GM19043 (cell line): ENCODE results near the gene ASCC1.

Experiments
- ATAC-seq: cut with Tn5 transposase; IDR thresholded peaks from one replicate; pipeline ENCODE4 v1.9.1; 2021; ENCODE audit warnings: low read depth; ENCODE audit not compliant: unreplicated experiment

The ASCC1 gene

DNA sequence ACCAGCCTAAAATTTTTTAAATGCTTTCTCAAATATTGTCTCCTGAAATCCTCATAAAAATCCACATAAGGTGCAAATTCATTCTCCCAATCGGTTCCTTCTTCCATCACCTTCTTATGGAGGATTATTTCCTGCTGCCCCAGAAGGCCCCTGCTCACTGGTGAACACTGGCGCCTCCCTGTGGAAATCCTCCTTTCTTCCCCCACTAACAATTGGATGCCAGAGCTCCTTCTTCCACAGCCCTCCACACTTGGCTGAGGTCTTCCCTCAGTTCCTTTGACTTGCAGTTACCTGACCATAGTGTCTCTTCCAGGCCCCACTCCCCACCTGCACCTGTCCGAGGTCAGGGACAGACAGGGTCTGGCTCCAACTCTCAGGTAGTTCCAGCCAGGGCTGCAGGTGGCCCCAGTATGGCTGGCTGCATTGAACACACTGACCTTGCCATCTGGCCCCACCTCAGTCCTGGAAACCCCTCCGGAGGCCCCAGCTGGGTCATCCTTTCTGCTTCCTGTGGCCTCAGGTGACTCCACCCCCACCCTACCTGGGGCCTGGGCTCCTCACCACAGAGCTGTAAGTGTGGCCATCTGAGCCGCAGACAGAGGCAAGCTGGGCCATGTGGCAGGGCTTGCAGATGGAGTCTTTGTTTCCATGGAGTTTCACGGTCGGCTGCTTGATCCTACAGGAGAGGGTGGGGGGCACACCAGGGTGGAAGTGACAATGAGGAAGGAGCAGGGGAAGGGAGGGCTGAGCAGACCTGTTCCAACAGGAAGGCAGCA is 146.1 kb downstream of the ASCC1 start:
- ATAC-seq = no peak

DNA sequence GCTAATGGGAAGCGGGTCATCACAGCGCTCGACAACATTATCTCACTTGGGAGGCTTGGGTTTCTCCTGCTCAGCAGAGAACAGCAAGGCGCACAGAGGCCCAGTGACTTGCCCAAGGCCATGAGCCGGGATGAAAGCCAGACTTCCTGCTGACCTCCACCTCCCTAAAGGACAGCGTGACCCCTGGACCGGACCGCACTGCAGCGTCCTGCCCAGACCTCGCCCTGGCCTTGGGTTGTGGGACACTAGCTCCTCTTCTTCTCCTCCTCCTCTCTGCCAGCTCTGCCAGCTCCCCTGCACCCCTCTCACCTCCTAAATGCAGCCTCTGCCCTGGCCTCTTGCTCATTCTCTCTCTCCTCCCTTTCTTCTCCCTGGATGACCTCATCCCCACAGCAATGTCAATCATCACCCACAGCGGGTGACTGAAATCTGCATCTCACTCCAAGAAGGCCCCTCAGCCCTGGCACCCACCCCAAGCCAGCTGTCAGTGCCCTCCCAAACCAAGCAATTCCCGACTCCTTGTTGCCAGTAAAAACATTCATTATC is 147.1 kb downstream of the ASCC1 start:
- ATAC-seq = no peak

DNA sequence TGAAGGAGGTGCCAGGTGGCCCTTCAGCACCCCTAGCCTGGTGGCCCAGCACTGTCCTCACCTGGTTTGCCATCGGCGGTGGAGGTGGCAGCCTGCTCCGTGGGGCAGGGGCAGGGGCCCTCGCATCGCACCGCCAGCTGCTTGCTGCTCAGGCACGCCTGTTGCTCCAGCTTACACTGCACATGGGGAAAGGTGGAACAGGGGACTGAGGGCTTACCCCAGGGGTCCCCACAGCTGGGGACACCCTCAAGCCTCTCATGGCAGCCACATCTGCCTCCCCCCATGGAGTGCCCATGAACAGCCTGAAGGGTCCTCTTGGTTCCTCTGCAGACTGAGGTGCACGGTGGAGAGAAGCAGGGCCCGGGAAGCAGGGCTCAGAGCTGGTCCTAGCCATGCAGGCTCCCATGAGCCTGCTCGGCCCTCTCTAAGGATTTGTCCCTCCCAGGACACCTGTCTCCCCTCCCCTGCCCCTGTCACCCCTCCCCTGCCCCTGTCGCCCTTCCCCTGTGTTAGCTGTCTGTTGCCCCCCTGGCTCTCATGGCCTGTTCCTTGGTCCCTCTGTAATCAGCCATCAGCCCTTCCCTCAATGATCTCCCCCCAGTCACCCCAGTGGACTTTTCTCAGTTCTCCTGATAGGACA is 147.8 kb downstream of the ASCC1 start:
- ATAC-seq = no peak

GRCh38 chr10:72067463-72068125 is 148.5 kb downstream of the ASCC1 start:
- ATAC-seq = no peak

DNA sequence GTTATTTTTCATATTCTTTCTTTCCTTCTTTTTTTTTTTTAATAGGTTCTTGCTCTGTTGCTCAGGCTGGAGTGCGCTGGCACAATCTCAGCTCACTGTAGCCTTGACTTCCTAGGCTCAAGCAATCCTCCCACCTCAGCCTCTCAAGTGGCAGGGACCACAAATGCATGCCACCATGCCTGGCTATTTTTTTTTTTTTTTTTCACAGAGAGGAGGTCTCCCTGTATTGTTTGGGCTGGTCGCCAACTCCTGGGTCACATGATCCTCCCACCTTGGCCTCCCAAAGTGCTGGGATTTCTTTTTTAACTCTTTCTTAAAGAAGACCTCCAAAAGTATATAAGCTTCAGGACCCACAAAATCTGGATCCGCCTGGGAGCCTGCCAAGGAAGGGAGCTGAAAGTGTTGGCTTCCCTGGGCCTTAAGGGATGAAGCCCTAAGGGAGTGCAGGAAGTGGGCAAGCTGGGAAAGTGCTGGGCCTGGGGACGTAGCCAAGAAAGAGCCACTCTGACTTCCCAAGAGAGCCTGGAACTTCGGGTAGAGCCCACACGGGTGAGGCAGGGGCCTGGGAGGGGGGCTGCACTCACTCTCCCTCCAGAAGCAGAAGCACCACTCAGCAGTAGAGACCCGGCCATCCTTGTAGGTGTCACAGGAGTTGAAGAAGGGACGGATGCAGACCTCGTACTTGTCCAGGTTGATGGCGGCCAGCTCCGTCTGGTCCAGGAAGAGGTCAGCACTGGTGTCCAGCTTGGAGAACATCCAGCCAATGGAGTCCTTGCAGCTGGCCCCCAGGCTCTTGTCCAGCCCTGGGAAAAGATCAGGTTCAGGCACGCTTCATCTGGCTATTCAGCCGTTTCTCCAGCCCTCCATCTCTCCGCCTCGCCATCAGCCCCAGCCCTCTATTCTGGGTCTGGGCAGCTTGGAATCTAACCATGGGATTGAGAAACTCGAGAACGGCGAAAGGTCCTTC is 149.5 kb downstream of the ASCC1 start:
- no peak for ATAC-seq

- ATAC-seq = no peak
Measured at GRCh38 chr10:72065439-72066025, 150.5 kb downstream of the ASCC1 start.

GRCh38 chr10:72063703-72064391 is 152.2 kb downstream of the ASCC1 start:
- ATAC-seq = no peak

DNA sequence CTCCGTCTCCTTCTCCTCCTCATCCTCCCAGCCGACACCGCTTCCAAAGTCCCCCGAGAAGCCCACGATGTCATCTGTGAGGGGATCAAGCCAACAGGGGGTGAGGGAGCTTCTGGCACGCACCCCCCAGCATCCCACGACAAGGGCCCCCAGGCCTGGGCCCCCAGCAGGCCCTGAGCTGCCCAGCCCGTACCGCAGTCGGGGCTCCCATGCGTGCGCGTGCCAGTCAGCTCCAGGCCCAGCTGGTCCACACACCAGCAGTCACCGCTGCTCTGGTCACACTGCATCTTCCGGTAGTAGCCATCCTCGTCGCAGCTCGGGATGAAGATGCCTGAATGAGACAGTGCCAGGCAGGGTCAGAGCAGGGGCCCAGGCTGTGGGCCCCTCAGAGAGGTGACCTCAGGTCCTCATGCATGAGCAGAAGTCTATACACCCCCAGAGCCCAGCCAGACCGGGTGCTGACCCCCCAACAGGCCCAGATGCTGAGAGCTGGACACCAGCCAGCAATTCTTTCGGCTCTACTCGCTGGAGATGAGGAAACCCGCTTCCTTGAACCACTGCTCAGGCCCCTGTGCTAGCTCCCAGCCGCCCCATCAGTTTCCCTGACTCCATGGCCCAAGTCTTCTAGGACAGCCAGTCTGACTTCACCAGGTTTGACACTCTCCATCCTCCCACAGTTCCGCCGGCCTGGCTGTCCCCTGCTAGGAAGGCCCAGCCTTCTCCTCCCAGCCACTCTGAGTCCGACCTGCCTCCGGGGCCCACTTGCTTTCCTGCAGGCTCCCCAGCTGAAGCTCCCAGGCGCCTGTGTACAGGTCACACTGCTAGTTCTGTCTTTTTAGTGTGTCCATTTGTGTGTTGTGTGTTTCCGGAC is 153.0 kb downstream of the ASCC1 start:
- no peak for ATAC-seq

- no peak for ATAC-seq
Measured at GRCh38 chr10:72062382-72062781, 153.7 kb downstream of the ASCC1 start.

- ATAC-seq = no peak
Measured at GRCh38 chr10:72061930-72062329, 154.1 kb downstream of the ASCC1 start.

DNA sequence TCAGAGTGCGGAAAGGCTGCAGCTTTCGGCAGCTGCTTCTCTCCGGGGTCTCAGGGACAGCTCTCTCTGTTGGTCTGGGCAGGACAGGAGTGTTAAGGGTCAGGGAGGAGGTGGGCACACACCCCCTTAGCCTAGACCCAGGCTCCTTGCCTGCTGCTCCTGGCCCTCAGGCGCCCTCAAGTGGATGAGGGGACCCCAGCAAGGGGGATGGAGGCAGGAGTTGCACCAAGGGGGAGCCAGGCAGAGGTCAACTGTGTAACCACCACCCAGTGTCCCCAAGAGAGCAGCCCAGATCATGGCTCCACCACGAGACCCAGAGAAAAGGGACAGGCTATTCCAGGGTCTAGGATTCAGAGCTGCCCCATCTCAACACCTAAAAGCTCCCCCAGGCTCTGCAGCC is 154.6 kb downstream of the ASCC1 start:
- no peak for ATAC-seq

DNA sequence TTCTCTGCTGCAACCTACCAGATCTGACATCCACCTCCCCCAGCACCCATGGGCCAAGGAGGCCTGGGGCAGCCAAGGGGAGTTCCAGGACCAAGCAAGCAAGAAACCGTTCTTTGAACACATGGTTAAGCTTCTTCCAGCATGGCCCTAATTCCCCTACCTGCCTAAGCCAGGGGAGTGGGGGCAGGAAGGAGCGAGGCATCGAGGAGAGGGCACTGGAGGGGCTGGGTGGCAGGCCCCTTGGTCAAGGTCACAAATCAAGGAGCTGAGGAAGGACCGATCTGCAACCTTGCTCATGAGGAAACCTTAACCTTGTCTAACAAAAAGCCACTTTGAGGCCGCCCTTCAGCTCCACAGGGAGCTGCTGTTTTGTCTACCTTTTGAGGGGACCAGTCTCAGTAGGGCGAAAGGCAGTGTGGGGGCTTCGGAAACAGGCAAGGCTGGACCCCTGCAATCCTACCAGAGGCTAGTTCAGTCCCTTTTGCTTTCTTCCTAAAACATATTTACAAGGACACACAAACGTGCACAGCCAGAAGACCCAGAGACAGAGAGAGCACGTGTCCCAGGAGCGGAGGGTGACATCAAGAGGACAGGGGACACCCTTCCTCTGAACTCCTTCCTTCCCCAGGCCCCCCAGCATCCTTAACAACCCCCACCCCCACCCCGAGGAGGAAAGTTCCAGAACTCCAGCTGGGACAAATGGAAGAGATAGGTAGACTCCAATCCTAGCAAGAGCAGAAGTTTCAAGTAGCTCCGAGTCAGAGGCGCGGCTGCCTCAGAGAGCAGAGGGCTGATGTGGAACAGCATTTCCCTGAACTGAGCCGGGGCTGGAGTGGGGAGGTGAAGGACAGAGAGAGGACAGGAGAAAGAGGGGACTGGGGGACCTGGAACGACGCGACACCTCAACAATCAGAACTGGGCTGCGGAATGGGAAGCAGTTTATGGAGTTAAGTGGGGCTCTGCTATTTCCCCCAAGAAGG is 155.9 kb downstream of the ASCC1 start:
- no peak for ATAC-seq

- no peak for ATAC-seq
Measured at GRCh38 chr10:72058989-72059842, 156.9 kb downstream of the ASCC1 start.

GRCh38 chr10:72058347-72058898 is 157.7 kb downstream of the ASCC1 start:
- ATAC-seq = no peak

GRCh38 chr10:72056932-72057751 is 158.9 kb downstream of the ASCC1 start:
- no peak for ATAC-seq
